GM12874 (cell line): Measurements from ENCODE around the gene KIAA1210.

Experiments
- TF ChIP-seq, protein P1 (sequence below): IDR thresholded peaks from 2 replicates; pipeline ENCODE4 v1.5.1; 2011; ENCODE audit warnings: low read depth, mild to moderate bottlenecking, control low read depth, low read length, moderate library complexity; ENCODE audit not compliant: insufficient read depth

KIAA1210 gene

DNA sequence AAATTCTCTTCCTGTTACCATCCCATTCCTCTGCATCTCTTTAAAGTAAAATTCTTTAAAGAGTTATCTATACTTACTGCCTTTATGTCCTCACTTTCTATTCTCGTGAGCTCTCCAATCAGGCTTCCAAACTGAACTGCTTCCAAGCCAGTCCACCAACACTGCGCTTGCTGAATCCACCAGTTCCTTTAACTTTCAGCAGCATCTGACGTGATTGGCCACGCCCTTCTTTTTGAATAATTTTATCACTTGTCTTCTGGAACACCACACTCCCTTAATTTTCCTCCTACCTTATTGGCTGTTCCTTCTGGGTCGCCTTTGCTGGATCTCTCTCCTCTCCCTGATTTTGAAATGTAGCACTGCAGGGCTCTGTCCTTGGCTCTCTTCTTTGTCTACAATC lies at the start of gene KIAA1210:
KIAA1210 (minus strand) TSS at position 163 of the 400 bp plus-strand sequence. CDS start 4,170 bp downstream, outside the sequence.
- TF ChIP-seq, protein P1, sequence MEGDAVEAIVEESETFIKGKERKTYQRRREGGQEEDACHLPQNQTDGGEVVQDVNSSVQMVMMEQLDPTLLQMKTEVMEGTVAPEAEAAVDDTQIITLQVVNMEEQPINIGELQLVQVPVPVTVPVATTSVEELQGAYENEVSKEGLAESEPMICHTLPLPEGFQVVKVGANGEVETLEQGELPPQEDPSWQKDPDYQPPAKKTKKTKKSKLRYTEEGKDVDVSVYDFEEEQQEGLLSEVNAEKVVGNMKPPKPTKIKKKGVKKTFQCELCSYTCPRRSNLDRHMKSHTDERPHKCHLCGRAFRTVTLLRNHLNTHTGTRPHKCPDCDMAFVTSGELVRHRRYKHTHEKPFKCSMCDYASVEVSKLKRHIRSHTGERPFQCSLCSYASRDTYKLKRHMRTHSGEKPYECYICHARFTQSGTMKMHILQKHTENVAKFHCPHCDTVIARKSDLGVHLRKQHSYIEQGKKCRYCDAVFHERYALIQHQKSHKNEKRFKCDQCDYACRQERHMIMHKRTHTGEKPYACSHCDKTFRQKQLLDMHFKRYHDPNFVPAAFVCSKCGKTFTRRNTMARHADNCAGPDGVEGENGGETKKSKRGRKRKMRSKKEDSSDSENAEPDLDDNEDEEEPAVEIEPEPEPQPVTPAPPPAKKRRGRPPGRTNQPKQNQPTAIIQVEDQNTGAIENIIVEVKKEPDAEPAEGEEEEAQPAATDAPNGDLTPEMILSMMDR, result no peak

DNA sequence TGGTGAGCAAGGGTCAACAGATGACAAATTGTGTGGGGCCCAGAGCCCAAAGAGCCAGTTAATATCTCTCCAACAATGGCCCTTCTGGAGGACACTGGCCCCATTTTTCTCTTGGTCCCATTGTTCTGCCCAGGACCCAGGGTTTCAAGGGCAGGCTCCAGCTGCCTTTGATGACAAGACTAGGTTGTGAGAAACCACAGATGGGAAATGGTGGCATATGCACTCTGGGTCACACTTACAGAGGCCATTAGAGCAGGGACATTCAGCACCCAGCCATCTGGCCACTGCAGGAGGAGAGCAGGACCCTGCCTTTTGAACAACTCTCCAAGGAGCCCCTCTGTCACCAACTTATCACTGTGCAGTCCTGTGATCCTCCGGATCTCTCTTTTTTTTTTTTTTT lies 49.7 kb upstream of the KIAA1210 start:
- TF ChIP-seq, protein P1, result no peak

DNA sequence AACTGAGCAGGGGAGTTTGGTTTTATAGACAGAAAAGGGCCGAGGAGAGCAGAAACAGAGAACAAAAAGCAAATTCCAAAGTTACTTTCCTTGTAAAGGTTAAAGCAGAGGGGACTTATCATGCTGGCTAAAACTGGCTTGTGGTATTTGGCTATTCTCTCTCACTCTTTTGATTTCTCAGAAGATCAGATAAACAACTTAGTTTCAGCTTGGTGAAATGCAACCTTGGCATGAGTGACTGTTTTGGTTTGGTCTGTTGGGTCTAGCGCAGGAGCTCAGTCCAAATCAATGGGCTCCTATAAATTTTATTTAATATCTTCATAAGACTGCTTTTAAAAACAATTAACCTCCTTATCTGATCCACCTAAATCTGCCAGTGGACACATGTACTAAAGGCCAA lies 47.3 kb upstream of the KIAA1210 start:
- TF ChIP-seq, protein P1, result no peak

DNA sequence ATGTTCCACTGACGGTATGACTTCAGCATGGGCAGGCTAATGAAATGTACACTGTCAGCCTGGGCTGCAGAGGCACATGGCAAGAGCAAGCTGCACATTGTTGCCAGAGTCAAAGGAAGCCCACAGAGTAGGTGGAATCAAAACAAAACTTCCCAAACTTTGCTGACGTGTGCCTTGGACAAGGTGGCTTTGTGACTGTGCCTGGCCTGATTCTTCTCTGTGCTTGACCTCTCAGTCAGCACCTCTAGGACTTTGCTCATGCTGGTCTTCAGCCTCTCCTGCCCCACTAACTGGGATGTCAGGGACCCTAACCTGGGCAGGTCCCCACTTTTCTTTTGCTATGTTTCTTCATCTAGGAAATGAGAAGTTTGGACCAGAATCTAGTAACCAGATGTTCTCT lies 40.5 kb upstream of the KIAA1210 start:
- TF ChIP-seq, protein P1, result no peak

DNA sequence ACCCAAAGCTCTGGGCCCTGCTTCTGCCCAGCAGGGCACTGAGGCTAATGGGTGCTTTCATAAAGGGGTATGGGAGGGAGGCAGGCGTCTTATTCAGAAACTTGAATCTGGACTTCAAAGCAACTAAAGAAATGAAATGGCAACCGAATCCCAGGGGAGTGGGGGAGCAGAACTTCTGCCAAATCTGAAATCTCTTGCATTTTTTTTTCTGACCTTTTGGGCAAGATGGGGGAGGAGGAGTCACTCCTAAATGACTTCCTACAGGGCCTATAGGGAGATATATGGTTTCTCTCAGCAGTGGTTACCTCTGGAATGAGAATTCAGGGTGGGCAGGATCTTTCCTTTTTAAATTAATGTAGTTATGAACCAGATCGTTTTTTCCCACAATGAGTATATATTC lies 30.6 kb upstream of the KIAA1210 start:
- TF ChIP-seq, protein P1, result no peak

DNA sequence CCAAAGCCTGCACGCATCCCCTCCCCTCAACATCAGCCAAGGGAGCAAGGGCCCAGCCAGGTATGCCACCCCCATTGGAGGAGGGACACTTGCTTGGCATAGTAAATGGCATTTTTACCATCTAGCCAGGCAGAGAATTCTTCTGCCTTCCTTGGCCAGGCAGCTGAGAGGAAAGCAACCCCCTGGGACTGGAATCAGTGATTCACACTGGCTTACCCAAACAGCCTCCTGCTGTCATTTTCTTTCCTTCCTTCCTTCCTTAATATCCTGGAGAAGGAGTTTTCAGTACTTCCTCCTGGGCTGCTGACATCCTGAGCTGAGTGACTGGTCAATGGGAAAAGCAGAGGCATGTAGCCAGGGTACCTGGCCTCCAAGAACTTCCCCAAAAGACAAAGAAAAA lies 28.6 kb upstream of the KIAA1210 start:
- TF ChIP-seq, protein P1, result no peak

DNA sequence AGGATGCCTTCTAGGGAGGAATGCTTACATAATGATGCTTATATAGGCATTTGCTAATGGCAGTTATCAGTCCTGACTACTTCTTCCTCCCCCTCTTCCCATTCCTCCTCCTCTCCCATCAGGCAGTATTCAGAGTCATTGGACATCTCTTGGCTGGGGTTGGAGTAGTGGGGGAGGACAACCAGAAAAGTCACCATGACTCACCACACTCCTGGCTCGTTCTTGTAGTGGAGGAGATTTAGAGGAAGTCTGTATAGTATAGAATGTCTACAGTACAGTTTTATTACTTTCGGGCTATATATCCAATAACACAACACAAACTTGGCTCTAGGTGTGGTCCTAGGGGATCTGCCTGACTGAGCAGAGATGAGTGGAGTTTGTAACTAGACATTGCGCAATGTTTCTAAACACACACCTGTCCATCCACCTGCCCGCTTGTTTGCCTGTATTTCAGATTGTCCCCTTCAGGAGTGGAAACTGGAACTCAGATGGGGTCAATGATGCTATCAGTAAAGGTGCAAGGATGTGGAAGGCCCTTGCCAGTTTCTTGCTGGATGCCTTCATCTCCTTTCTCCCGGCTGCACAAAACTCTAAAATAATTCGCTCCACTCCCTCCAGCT lies 27.9 kb upstream of the KIAA1210 start:
- TF ChIP-seq, protein P1, result no peak
